DND-41 (cell line): Measurements from ENCODE around the gene YIPF1.

Experiments
- ATAC-seq: fragments of 200-7000 bp; cut with Tn5 transposase; 3 replicates; pipeline ENCODE4 v1.9.1; 2021; ENCODE audit warnings: low read depth; ENCODE audit not compliant: insufficient read depth
- DNase-seq: peaks from one replicate; pipeline ENCODE4 v3.0.0-alpha.2; 2020
- H2AFZ ChIP-seq: 2 replicates; pipeline ENCODE4 v1.6.0; 2012; ENCODE audit warnings: low read depth, low read length
- H3K27ac ChIP-seq: 2 replicates; pipeline ENCODE4 v1.5.1; 2012; ENCODE audit warnings: low read length, inconsistent platforms
- H3K27me3 ChIP-seq: fragments of 200-600 bp; sonication (generic); 2 replicates; pipeline ENCODE4 v1.6.0; 2012; ENCODE audit warnings: low read length, mild to moderate bottlenecking, inconsistent platforms; ENCODE audit not compliant: insufficient read depth, poor library complexity
- H3K36me3 ChIP-seq: 2 replicates; pipeline ENCODE4 v1.5.1; 2012; ENCODE audit warnings: low read length, inconsistent platforms; ENCODE audit not compliant: insufficient read depth
- H3K4me1 ChIP-seq: 2 replicates; pipeline ENCODE4 v1.5.1; 2012; ENCODE audit warnings: mild to moderate bottlenecking, low read length; ENCODE audit not compliant: insufficient read depth
- H3K4me2 ChIP-seq: 2 replicates; pipeline ENCODE4 v1.6.0; 2012; ENCODE audit warnings: mild to moderate bottlenecking, moderate library complexity, low read length, inconsistent platforms; ENCODE audit not compliant: insufficient read depth
- H3K4me3 ChIP-seq, 2 experiments: fragments of 200-600 bp in 1 of 2; shearing (Covaris generic) in 1 of 2; 2 replicates each; pipeline ENCODE4 v1.5.1; 2012 to 2016; ENCODE audit warnings: inconsistent platforms in 2 of 2, low read length in 2 of 2, mild to moderate bottlenecking in 2 of 2, low read depth in 1 of 2, moderate library complexity in 1 of 2
- H3K79me2 ChIP-seq: 2 replicates; pipeline ENCODE4 v1.6.0; 2012; ENCODE audit warnings: low read length, inconsistent platforms; ENCODE audit not compliant: insufficient read depth
- H3K9ac ChIP-seq: 2 replicates; pipeline ENCODE4 v1.6.0; 2012; ENCODE audit warnings: low read depth, mild to moderate bottlenecking, inconsistent platforms, low read length, moderate library complexity
- H3K9me3 ChIP-seq: 2 replicates; pipeline ENCODE4 v1.5.1; 2012; ENCODE audit warnings: low read length, moderate library complexity, mild to moderate bottlenecking, inconsistent platforms; ENCODE audit not compliant: insufficient read depth, severe bottlenecking
- H4K20me1 ChIP-seq: 2 replicates; pipeline ENCODE4 v1.6.0; 2012; ENCODE audit warnings: low read length; ENCODE audit not compliant: insufficient read depth
- CTCF ChIP-seq: IDR thresholded peaks from 2 replicates; pipeline ENCODE4 v1.5.1; 2012; ENCODE audit warnings: borderline replicate concordance, low read length, moderate library complexity, mild to moderate bottlenecking; ENCODE audit not compliant: poor library complexity, severe bottlenecking; ENCODE audit errors: extremely low read depth
- EZH2 ChIP-seq: IDR thresholded peaks from 3 replicates; pipeline ENCODE4 v1.6.1; 2012; ENCODE audit warnings: borderline replicate concordance, low read depth, mild to moderate bottlenecking, moderate library complexity, low read length, inconsistent platforms; ENCODE audit not compliant: severe bottlenecking

Gene YIPF1

DNA sequence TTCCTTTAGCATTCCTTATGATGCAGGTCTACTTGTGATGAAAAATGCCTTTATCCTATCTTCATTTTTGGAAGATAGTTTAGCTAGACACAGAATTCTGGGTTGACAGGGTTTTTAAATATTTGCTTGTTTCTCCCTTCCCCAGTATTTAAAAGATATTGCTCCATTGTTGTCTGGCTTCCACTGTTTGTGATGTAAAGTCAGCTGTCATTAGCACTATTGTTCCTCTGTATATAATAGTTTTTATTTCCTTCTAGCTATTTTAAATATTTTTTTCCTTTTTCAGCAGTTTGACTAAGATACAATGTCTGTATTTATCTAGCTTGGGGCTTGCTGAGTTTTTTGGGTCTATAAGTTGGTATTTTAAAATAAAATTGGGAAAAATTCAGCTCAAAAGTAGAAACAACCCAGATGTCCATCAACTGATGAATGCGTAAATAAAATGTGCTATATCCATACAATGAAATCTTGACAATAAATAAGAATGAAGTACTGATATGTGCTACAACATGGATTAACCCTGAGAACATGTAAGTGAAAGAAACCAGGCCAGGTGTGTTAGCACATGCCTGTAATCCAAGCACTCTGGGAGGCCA lies 44.7 kb upstream of the YIPF1 start:
- Histone ChIP-seq H3K27me3 (no peaks in the 10 kb centered on the region), H3K4me3 (no peak overlapping the region), H3K36me3 (peaks cover 68% of the 10 kb centered on the region), H3K79me2 (peaks cover 34% of the 10 kb centered on the region), H3K9ac (no peak overlapping the region), H3K9me3 (peaks cover 15% of the 10 kb centered on the region), H2AFZ (no peak overlapping the region), H4K20me1 (no peaks in the 10 kb centered on the region), H3K27ac (no peak overlapping the region), H3K4me1 (no peaks in the 10 kb centered on the region), H3K4me2 (no peak overlapping the region)
- DNase-seq (no peak), ATAC-seq (no peak)
- TF ChIP-seq EZH2 (no peak), CTCF (no peak)

DNA sequence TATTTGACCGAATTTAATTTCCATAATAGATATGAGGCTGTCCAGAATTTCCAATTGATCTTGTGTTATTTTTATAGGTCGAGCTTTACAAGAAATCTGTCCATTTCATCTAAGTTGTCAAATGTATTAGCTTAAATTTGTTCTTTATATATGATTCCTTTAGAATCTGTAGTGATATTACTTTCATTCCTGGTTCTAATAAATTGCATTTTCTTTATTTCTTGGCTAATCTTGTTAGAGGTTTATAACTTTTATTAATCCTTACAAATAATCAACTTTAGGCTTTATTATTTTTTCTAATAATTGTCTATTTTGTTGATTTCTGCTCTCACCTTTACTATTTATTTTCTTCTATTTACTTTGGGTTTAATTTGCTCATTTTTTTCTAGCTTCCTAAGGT lies 41.9 kb upstream of the YIPF1 start:
- DNase-seq (no peak), ATAC-seq (no peak)
- Histone ChIP-seq H3K4me2 (no peak overlapping the region), H3K4me3 (no peak overlapping the region), H3K9me3 (peaks cover 15% of the 10 kb centered on the region), H2AFZ (no peak overlapping the region), H3K27me3 (no peaks in the 10 kb centered on the region), H3K4me1 (no peaks in the 10 kb centered on the region), H3K27ac (no peak overlapping the region), H4K20me1 (no peaks in the 10 kb centered on the region), H3K9ac (no peak overlapping the region), H3K36me3 (peaks cover 70% of the 10 kb centered on the region), H3K79me2 (peaks cover 15% of the 10 kb centered on the region; the same call in 1 of the 2 replicates)
- no peak for TF ChIP-seq CTCF
- TF ChIP-seq EZH2 = no peak

GRCh38 chr1:53930932-53931331 lies 41.3 kb upstream of the YIPF1 start:
- no peak overlapping the region for H3K4me3 ChIP-seq
- H3K9ac ChIP-seq = no peak overlapping the region
- H3K9me3 ChIP-seq = peaks cover 15% of the 10 kb centered on the region
- peaks cover 13% of the 10 kb centered on the region; the same call in 1 of the 2 replicates for H3K79me2 ChIP-seq
- no peaks in the 10 kb centered on the region for H4K20me1 ChIP-seq
- ATAC-seq (no peak), DNase-seq (no peak)
- H3K27me3 ChIP-seq = no peaks in the 10 kb centered on the region
- TF ChIP-seq EZH2 (no peak), CTCF (no peak)
- no peak overlapping the region for H2AFZ ChIP-seq
- no peaks in the 10 kb centered on the region for H3K4me1 ChIP-seq
- H3K36me3 ChIP-seq = peaks cover 69% of the 10 kb centered on the region
- no peak overlapping the region for H3K4me2 ChIP-seq
- no peak overlapping the region for H3K27ac ChIP-seq
